ENCODE data around the gene GPR160. TPM values are rescaled to one million over a fixed set of nuclear protein-coding genes. Genes with fewer than 3 reads are reported as not detected.

The GPR160 gene
- total RNA-seq, 6 donors from 2014 or later, result 11.5 to 49.7 (median 34.1) TPM

GRCh38 chr3:170062068-170062467 is 24.3 kb downstream of the GPR160 start:
- Histone ChIP-seq H3K4me3 (no peak overlapping the region), H3K36me3 (no peaks in the 10 kb centered on the region), H3K9me3 (no peaks in the 10 kb centered on the region), H3K27ac (no peak overlapping the region), H3K4me1 (peaks cover 0 to 9% (median 4%) of the 10 kb centered on the region in 4 donors), H3K27me3 (no peaks in the 10 kb centered on the region)
- DNase-seq, result peak in 1 of 2 donors; percentile 64
- no peak for TF ChIP-seq POLR2A (IDR thresholded peaks at IDR 0.05)
- no peak for TF ChIP-seq EP300 (IDR thresholded peaks at IDR 0.05)
- TF ChIP-seq CTCF (IDR thresholded peaks at IDR 0.05), result no peak
- TF ChIP-seq POLR2AphosphoS5 (IDR thresholded peaks at IDR 0.05), result no peak
- ATAC-seq (ENCODE audit: low FRiP score in 2 of 2), result no peak
- WGBS, 2 donors, result 95 to 96% methylated on average over 20 of the region's 20 CpGs

GRCh38 chr3:170062769-170063168 is 25.0 kb downstream of the GPR160 start:
- DNase-seq, result peak in 1 of 2 donors; percentile 55
- H3K4me3 ChIP-seq, result no peak overlapping the region
- H3K4me1 ChIP-seq, result peaks cover 0 to 5% (median 4%) of the 10 kb centered on the region in 4 donors
- no peaks in the 10 kb centered on the region for H3K27me3 ChIP-seq
- H3K36me3 ChIP-seq, result no peaks in the 10 kb centered on the region
- TF ChIP-seq POLR2A (IDR thresholded peaks at IDR 0.05) (no peak), CTCF (IDR thresholded peaks at IDR 0.05) (no peak), POLR2AphosphoS5 (IDR thresholded peaks at IDR 0.05) (no peak), EP300 (IDR thresholded peaks at IDR 0.05) (no peak)
- 95 to 97% methylated on average over 16 of the region's 16 CpGs for WGBS, 2 donors
- no peak for ATAC-seq (ENCODE audit: low FRiP score in 2 of 2)
- H3K9me3 ChIP-seq, result no peaks in the 10 kb centered on the region
- no peak overlapping the region for H3K27ac ChIP-seq

- no peak overlapping the region for H3K27ac ChIP-seq
- H3K4me3 ChIP-seq, result no peak overlapping the region
- WGBS, 2 donors, result 93 to 96% methylated on average over 15 of the region's 15 CpGs
- TF ChIP-seq POLR2A (IDR thresholded peaks at IDR 0.05), result no peak
- ATAC-seq (ENCODE audit: low FRiP score in 2 of 2) (no peak), DNase-seq (no peak)
- H3K27me3 ChIP-seq, result no peaks in the 10 kb centered on the region
- no peaks in the 10 kb centered on the region for H3K9me3 ChIP-seq
- no peaks in the 10 kb centered on the region for H3K4me1 ChIP-seq
- H3K36me3 ChIP-seq, result no peaks in the 10 kb centered on the region
Measured at GRCh38 chr3:170063691-170064090, 25.9 kb downstream of the GPR160 start.

GRCh38 chr3:170064108-170064507 is 26.3 kb downstream of the GPR160 start:
- Histone ChIP-seq H3K4me3 (no peak overlapping the region), H3K36me3 (no peaks in the 10 kb centered on the region), H3K27me3 (no peaks in the 10 kb centered on the region), H3K9me3 (no peaks in the 10 kb centered on the region), H3K27ac (no peak overlapping the region), H3K4me1 (no peaks in the 10 kb centered on the region)
- DNase-seq (peak in 1 of 2 donors; percentile 50), ATAC-seq (ENCODE audit: low FRiP score in 2 of 2) (no peak)
- TF ChIP-seq POLR2A (IDR thresholded peaks at IDR 0.05) (no peak), POLR2AphosphoS5 (IDR thresholded peaks at IDR 0.05) (no peak), CTCF (IDR thresholded peaks at IDR 0.05) (no peak), EP300 (IDR thresholded peaks at IDR 0.05) (no peak)
- 95 to 96% methylated on average over 18 of the region's 18 CpGs for WGBS, 2 donors

GRCh38 chr3:170075441-170076091 is 37.8 kb downstream of the GPR160 start:
- WGBS, 2 donors, result 83 to 86% methylated on average over 4 of the region's 4 CpGs
- no peaks in the 10 kb centered on the region for H3K9me3 ChIP-seq
- H3K36me3 ChIP-seq, result no peaks in the 10 kb centered on the region
- no peaks in the 10 kb centered on the region for H3K27me3 ChIP-seq
- H3K27ac ChIP-seq, result no peak overlapping the region
- DNase-seq, result no peak
- ATAC-seq (ENCODE audit: low FRiP score in 2 of 2), result no peak
- TF ChIP-seq CTCF (IDR thresholded peaks at IDR 0.05), result no peak
- TF ChIP-seq EP300 (IDR thresholded peaks at IDR 0.05), result no peak
- TF ChIP-seq POLR2A (IDR thresholded peaks at IDR 0.05), result no peak
- no peak for TF ChIP-seq POLR2AphosphoS5 (IDR thresholded peaks at IDR 0.05)
- H3K4me3 ChIP-seq, result no peak overlapping the region
- H3K4me1 ChIP-seq, result no peaks in the 10 kb centered on the region
